ENCODE data around the gene PTPRM.

DNA sequence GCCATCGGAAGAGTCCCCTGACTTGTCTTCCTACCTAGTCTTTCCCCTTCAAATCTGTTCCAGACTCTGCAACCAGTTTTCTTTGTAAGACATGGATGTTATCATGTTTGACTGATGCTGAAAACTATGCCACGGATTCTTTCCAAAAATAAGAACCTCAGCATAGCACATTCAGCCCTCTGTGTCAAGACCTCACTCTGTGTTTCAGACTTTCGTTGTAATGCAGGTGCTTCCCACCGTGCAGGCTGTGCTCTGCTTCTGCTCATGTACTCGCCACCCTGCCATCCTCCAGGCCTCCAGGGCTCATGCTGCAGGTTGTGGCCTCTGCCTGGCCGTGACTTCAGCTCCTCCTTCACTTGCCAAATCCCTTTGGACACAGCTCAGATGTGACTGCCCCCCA is 695.1 kb downstream of the PTPRM start:
- TF ChIP-seq, protein P1, sequence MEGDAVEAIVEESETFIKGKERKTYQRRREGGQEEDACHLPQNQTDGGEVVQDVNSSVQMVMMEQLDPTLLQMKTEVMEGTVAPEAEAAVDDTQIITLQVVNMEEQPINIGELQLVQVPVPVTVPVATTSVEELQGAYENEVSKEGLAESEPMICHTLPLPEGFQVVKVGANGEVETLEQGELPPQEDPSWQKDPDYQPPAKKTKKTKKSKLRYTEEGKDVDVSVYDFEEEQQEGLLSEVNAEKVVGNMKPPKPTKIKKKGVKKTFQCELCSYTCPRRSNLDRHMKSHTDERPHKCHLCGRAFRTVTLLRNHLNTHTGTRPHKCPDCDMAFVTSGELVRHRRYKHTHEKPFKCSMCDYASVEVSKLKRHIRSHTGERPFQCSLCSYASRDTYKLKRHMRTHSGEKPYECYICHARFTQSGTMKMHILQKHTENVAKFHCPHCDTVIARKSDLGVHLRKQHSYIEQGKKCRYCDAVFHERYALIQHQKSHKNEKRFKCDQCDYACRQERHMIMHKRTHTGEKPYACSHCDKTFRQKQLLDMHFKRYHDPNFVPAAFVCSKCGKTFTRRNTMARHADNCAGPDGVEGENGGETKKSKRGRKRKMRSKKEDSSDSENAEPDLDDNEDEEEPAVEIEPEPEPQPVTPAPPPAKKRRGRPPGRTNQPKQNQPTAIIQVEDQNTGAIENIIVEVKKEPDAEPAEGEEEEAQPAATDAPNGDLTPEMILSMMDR (IDR thresholded peaks at IDR 0.05), result no peak
- TF ChIP-seq POLR2A (IDR thresholded peaks at IDR 0.05), result no peak
- no peak for TF ChIP-seq POLR2AphosphoS5 (IDR thresholded peaks at IDR 0.05)

Data from gastroesophageal sphincter (tissue), 3 donors.